Testis (tissue), 3 donors: ENCODE measurements around the gene DAG1. TPM values are rescaled to one million over a fixed set of nuclear protein-coding genes. Genes with fewer than 3 reads are reported as not detected.

Experiments used
- DNase-seq: peaks from one replicate; pipeline ENCODE4 v3.0.0-alpha.2; 2019
- H3K27ac ChIP-seq, 2 donors: fragments of 200-600 bp; sonication (generic); one replicate each; pipeline ENCODE4 v1.5.1; 2019
- H3K27me3 ChIP-seq: fragments of 200-600 bp; sonication (generic); one replicate; pipeline ENCODE4 v1.5.1; 2019
- H3K36me3 ChIP-seq: fragments of 200-600 bp; sonication (generic); one replicate; pipeline ENCODE4 v1.5.1; 2017; ENCODE audit warnings: low read depth; ENCODE audit errors: missing control alignments
- H3K4me1 ChIP-seq: fragments of 200-600 bp; sonication (generic); one replicate; pipeline ENCODE4 v1.5.1; 2019
- H3K4me3 ChIP-seq, 2 donors: fragments of 200-600 bp; sonication (generic); one replicate each; pipeline ENCODE4 v1.5.1; 2017 to 2019
- H3K9me3 ChIP-seq: fragments of 200-600 bp; sonication (generic); one replicate; pipeline ENCODE4 v1.5.1; 2017
- CTCF ChIP-seq, 3 experiments: fragments of 450-650 bp in 2 of 3; fragments of 200-600 bp in 1 of 3; sonication (generic) in 1 of 3; IDR thresholded peaks; one replicate each; pipeline ENCODE4 v1.5.1; 2016 to 2019; ENCODE audit warnings: antibody characterized with exemption in 3 of 3, mild to moderate bottlenecking in 2 of 3, moderate library complexity in 1 of 3
- POLR2A ChIP-seq: fragments of 450-650 bp; IDR thresholded peaks from one replicate; pipeline ENCODE4 v1.6.1; 2017; ENCODE audit warnings: antibody characterized with exemption, mild to moderate bottlenecking, moderate library complexity
- WGBS, 2 donors: methylation state at CpG; one replicate each; pipeline ENCODE4 v1.1.5; 2018; 5-methylcytosine and 5-hydroxymethylcytosine counted together
- intact Hi-C: fragments of 100-400 bp; cut with DNase I; formaldehyde crosslinking; loops from one replicate; pipeline ENCODE4 v1.15.1; 2023; ENCODE audit warnings: low total_unique reads
- polyA plus RNA-seq: library from polyadenylated mRNA; stranded (reverse); fragments of 350-450 nt; fragmentation: Illumina TruSeq; extraction: RNeasy Lipid Tissue Mini Kit (QIAGEN cat#74804); gene quantifications from one replicate; pipeline ENCODE4 v1.2.3, GENCODE V29; 2014; ENCODE audit warnings: low read depth, low replicate concordance; ENCODE audit not compliant: insufficient read depth
- total RNA-seq, 2 donors: library from RNA; depleted of rRNA; stranded (reverse); fragments of >200 nt; gene quantifications; one replicate each; pipeline ENCODE4 v1.2.3, GENCODE V29; 2016

The DAG1 gene
- total and polyA plus RNA-seq, 3 donors from 2014 or later = 85.8 to 216 (median 169) TPM

- WGBS, 2 donors = 2% methylated on average over 19 to 74 of the region's 76 CpGs
- no peaks in the 10 kb centered on the region for H3K9me3 ChIP-seq
- H3K4me1 ChIP-seq = peaks cover 27% of the 10 kb centered on the region
- intact Hi-C loops = no loop called here
- peak within 1 kb of the TSS; percentile 71 to 84 for H3K27ac ChIP-seq
- H3K4me3 ChIP-seq = peak within 1 kb of the TSS; percentile 56 to 86
- no peaks in the 10 kb centered on the region for H3K36me3 ChIP-seq
- no peaks in the 10 kb centered on the region for H3K27me3 ChIP-seq
- TF ChIP-seq POLR2A (peak; percentile 32), CTCF (IDR thresholded peaks at IDR 0.05) (no peak)
- peak; percentile 95 for DNase-seq
These were observed 83.9 kb downstream of the DAG1 start, which contains the start of gene BSN for GRCh38 chr3:49553692-49554632. BSN (plus strand) TSS chr3:49554477; CDS start chr3:49554603, 126 bp downstream.

GRCh38 chr3:49554633-49555265, 84.7 kb downstream of the DAG1 start:
- 0% methylated on average over 44 of the region's 66 CpGs; no CpG with 5 or more reads in 1 of the 2 donors for WGBS, 2 donors
- Histone ChIP-seq H3K27ac (peak overlapping the region; percentile 41 to 57), H3K27me3 (no peaks in the 10 kb centered on the region), H3K4me3 (peak overlapping the region; percentile 56 to 66), H3K36me3 (no peaks in the 10 kb centered on the region), H3K4me1 (peaks cover 27% of the 10 kb centered on the region), H3K9me3 (no peaks in the 10 kb centered on the region)
- TF ChIP-seq POLR2A = no peak
- no peak for TF ChIP-seq CTCF (IDR thresholded peaks at IDR 0.05)
- DNase-seq = peak; percentile 47
- intact Hi-C loops = no loop called here

- WGBS, 2 donors = 76 to 91% methylated on average over 3 of the region's 3 CpGs
- TF ChIP-seq POLR2A = no peak
- no peak for TF ChIP-seq CTCF (IDR thresholded peaks at IDR 0.05)
- H3K9me3 ChIP-seq = no peaks in the 10 kb centered on the region
- peaks cover 27% of the 10 kb centered on the region for H3K4me1 ChIP-seq
- no peaks in the 10 kb centered on the region for H3K36me3 ChIP-seq
- no peak overlapping the region for H3K4me3 ChIP-seq
- H3K27ac ChIP-seq = no peak overlapping the region
- intact Hi-C loops = no loop called here
- no peak for DNase-seq
- no peaks in the 10 kb centered on the region for H3K27me3 ChIP-seq
These were observed 86.6 kb downstream of the DAG1 start for GRCh38 chr3:49556500-49557275.

GRCh38 chr3:49563040-49563578, 93.0 kb downstream of the DAG1 start:
- H3K36me3 ChIP-seq = no peaks in the 10 kb centered on the region
- intact Hi-C loops = no loop called here
- peak; percentile 28 for DNase-seq
- no peak overlapping the region for H3K4me3 ChIP-seq
- no peaks in the 10 kb centered on the region for H3K9me3 ChIP-seq
- 42 to 81% methylated on average over 4 of the region's 4 CpGs for WGBS, 2 donors
- no peak overlapping the region for H3K27ac ChIP-seq
- peaks cover 17% of the 10 kb centered on the region for H3K4me1 ChIP-seq
- TF ChIP-seq POLR2A (no peak), CTCF (IDR thresholded peaks at IDR 0.05) (peak in 1 of 3 experiments; percentile 9)
- no peaks in the 10 kb centered on the region for H3K27me3 ChIP-seq
